ENCODE data around the gene CCR7.

The CCR7 gene

DNA sequence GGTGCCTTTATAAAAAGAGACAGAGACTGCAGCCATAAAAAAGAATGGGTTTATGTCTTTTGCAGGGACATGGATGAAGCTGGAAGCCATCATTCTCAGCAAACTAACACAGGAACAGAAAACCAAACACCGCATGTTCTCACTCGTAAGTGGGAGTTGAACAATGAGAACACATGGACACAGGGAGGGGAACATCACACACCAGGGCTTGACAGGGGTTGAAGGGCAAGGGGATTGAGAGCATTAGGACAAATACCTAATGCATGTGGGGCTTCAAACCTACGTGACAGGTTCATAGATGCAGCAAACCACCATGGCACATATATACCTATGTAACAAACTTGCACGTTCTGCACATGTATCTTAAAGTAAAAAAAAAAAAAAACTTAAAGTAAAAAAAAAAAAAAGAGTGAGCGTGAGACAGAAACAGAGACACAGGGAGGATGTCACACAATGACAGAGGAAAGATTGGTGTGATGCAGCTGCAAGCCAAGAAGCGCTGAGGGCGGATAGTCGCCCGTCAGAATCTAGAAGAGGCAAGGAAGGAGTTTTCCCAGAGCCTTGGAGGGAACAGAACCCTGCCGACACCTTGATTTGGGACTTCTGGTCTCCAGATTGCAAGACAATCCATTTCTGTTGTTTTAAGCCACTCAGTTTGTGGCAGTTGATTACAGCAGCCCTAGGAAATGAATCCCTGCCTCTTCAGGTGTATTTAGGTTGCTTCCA, 36.4 kb downstream of the CCR7 start:
- Histone ChIP-seq H3K27me3 (no peaks in the 10 kb centered on the region), H3K27ac (no peak overlapping the region), H3K4me3 (no peak overlapping the region), H3K9me3 (no peaks in the 10 kb centered on the region), H3K4me1 (peaks cover 0 to 23% (median 16%) of the 10 kb centered on the region in 4 donors), H3K36me3 (no peaks in the 10 kb centered on the region)
- intact Hi-C loops (cut with DNase I; ENCODE audit: low total_unique reads) = loop anchor here (1.0 kb wide), 1 partner anchor 18 kb away; no protein-coding TSS in a partner anchor
- TF ChIP-seq, protein P1, sequence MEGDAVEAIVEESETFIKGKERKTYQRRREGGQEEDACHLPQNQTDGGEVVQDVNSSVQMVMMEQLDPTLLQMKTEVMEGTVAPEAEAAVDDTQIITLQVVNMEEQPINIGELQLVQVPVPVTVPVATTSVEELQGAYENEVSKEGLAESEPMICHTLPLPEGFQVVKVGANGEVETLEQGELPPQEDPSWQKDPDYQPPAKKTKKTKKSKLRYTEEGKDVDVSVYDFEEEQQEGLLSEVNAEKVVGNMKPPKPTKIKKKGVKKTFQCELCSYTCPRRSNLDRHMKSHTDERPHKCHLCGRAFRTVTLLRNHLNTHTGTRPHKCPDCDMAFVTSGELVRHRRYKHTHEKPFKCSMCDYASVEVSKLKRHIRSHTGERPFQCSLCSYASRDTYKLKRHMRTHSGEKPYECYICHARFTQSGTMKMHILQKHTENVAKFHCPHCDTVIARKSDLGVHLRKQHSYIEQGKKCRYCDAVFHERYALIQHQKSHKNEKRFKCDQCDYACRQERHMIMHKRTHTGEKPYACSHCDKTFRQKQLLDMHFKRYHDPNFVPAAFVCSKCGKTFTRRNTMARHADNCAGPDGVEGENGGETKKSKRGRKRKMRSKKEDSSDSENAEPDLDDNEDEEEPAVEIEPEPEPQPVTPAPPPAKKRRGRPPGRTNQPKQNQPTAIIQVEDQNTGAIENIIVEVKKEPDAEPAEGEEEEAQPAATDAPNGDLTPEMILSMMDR (IDR thresholded peaks at IDR 0.05) = no peak
- no peak for DNase-seq

DNA sequence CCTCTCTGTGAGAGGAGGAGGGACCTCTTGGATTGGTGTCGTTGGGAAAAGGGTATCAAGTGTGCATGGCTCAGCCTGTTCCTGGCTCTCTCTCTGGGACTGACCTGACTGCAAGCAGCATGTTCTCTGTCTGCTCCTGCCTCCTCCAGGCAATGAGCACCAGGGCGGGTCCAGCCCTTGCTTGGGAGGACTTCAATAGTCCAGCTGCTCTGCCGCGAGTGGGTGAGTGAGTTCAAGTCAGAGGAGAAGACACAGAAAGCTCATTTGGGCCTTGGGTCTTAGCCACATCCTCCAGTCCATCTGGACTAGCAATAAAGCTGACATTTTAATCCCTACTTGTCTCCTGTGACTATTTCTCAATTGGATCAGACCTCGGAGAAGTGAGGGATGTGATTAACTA, 38.6 kb downstream of the CCR7 start:
- Histone ChIP-seq H3K9me3 (no peaks in the 10 kb centered on the region), H3K4me1 (peaks cover 0 to 13% (median 4%) of the 10 kb centered on the region in 4 donors), H3K27ac (no peak overlapping the region), H3K36me3 (no peaks in the 10 kb centered on the region), H3K27me3 (no peaks in the 10 kb centered on the region), H3K4me3 (no peak overlapping the region)
- intact Hi-C loops (cut with DNase I; ENCODE audit: low total_unique reads) = no loop called here
- TF ChIP-seq, protein P1 (IDR thresholded peaks at IDR 0.05) = no peak
- DNase-seq = no peak

DNA sequence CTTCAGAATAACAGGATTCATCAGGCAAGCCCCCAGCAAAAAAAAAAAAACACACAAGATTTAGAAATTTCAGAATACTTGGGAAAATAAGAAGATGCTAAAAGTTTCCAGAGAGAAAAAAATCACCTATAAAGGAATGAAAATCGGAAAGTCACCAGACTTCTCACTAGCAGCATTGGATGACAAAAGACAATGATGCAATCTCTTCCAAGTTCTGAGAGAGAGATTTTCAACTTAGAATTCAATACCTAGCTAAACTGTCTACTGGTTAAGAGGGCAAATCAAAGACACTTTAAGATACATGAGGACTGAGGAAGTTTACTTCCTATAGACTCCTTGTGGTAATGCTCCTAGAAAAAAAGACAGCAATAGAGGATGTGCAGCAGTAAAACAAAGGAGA, 40.0 kb downstream of the CCR7 start:
- DNase-seq = no peak
- Histone ChIP-seq H3K4me3 (no peak overlapping the region), H3K27me3 (peaks cover 0 to 11% of the 10 kb centered on the region in 2 donors), H3K4me1 (peaks cover 0 to 4% (median 0%) of the 10 kb centered on the region in 4 donors), H3K36me3 (no peaks in the 10 kb centered on the region), H3K27ac (no peak overlapping the region), H3K9me3 (no peaks in the 10 kb centered on the region)
- intact Hi-C loops (cut with DNase I; ENCODE audit: low total_unique reads) = no loop called here
- TF ChIP-seq, protein P1 (IDR thresholded peaks at IDR 0.05) = no peak

DNA sequence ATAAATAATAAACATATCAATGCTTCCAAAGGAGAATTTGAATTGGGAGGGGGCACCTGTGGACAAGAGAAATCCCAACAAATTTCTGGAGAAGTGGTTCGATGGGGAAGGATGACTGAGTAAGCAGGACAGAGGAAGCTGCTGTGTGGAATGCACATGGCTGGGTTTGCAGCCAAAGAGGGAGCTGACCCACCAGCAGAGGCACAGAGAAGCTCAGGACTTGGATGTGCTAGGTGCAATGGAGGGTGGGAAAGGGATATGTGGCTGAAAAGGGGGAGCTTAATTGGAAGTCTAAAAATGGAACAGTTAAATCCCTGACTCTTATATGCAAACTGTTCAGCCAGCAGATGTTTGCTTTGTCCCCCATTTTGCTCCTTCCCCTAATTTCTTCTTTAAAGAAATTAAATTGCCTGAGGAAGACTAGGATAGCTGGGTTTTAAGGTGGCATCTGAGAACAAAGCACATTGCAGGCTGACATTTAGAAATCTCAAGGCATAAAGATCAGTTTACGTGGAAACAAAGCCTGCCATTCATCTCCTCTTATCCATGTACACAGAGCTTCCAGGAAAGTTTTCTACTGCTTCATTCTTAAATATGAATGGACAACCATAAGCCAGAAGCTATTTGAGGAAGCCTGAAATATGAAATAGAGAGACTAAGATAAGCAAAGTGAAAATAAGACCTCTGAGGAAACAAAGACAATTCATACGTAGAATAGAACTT, 40.9 kb downstream of the CCR7 start:
- intact Hi-C loops (cut with DNase I; ENCODE audit: low total_unique reads) = no loop called here
- TF ChIP-seq, protein P1 (IDR thresholded peaks at IDR 0.05) = no peak
- DNase-seq = no peak
- peaks cover 0 to 15% of the 10 kb centered on the region in 2 donors for H3K27me3 ChIP-seq
- H3K4me1 ChIP-seq = peaks cover 0 to 4% (median 0%) of the 10 kb centered on the region in 4 donors
- H3K36me3 ChIP-seq = no peaks in the 10 kb centered on the region
- no peaks in the 10 kb centered on the region for H3K9me3 ChIP-seq
- H3K4me3 ChIP-seq = no peak overlapping the region
- no peak overlapping the region for H3K27ac ChIP-seq

DNA sequence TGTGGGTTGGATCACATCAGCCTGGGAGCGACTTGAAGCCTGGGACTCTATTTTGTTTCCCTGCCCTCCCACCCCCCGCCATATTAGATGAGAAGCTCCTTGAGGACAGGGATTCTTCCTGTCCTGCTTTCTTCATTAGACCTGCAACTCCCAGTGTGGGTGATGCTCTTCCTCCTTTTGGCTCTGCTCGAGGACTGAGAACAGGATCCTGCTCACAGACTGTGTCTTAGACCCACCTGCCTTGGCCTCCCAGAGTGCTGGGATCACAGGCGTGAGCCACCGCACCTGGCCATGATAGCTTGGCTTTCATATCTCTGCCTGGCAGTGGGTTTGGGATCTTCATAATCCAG, 42.3 kb downstream of the CCR7 start:
- peaks cover 0 to 21% of the 10 kb centered on the region in 2 donors for H3K27me3 ChIP-seq
- intact Hi-C loops (cut with DNase I; ENCODE audit: low total_unique reads) = no loop called here
- no peaks in the 10 kb centered on the region for H3K36me3 ChIP-seq
- H3K27ac ChIP-seq = no peak overlapping the region
- H3K4me1 ChIP-seq = peaks cover 0 to 4% (median 0%) of the 10 kb centered on the region in 4 donors
- peak in 1 of 2 donors; percentile 28 for DNase-seq
- H3K9me3 ChIP-seq = no peaks in the 10 kb centered on the region
- no peak overlapping the region for H3K4me3 ChIP-seq
- TF ChIP-seq, protein P1 (IDR thresholded peaks at IDR 0.05) = no peak
